OCI-LY3 (cell line): ENCODE results near the gene RAG2.

Experiments used
- H2AFZ ChIP-seq: fragments of 200-600, 300-600 bp; shearing (Covaris generic); 2 replicates; pipeline ENCODE4 v1.6.0; 2014; ENCODE audit warnings: antibody characterized with exemption, low read depth, low read length
- H3K27ac ChIP-seq: fragments of 200-600, 300-600 bp; sonication (generic); 2 replicates; pipeline ENCODE4 v1.5.1; 2014; ENCODE audit warnings: mild to moderate bottlenecking, low read length, moderate library complexity, mixed read lengths
- H3K27me3 ChIP-seq: fragments of 200-600, 300-600 bp; sonication (generic); 2 replicates; pipeline ENCODE4 v1.6.1; 2014; ENCODE audit warnings: low read depth, low read length, mixed read lengths
- H3K36me3 ChIP-seq: fragments of 200-600, 300-600 bp; sonication (generic); replicated peaks from 2 replicates; pipeline ENCODE3; 2014; ENCODE audit warnings: low read depth, low read length, mixed read lengths
- H3K4me1 ChIP-seq: fragments of 300-600, 200-600 bp; sonication (generic); 2 replicates; pipeline ENCODE4 v1.6.1; 2014; ENCODE audit warnings: low read length, mixed read lengths
- H3K4me2 ChIP-seq: fragments of 200-600, 300-600 bp; sonication (generic); 2 replicates; pipeline ENCODE4 v1.6.1; 2014; ENCODE audit warnings: low read length, mixed read lengths
- H3K4me3 ChIP-seq: fragments of 300-600, 200-600 bp; sonication (generic); 2 replicates; pipeline ENCODE4 v1.5.1; 2014; ENCODE audit warnings: antibody characterized with exemption, mild to moderate bottlenecking, low read length, moderate library complexity
- H3K79me2 ChIP-seq: fragments of 300-600, 200-600 bp; shearing (Covaris generic); 2 replicates; pipeline ENCODE4 v1.6.1; 2014; ENCODE audit warnings: mild to moderate bottlenecking, low read length, mixed read lengths
- H3K9ac ChIP-seq: fragments of 300-600, 200-600 bp; shearing (Covaris generic); 2 replicates; pipeline ENCODE4 v1.6.0; 2014; ENCODE audit warnings: mild to moderate bottlenecking, low read length, moderate library complexity
- H3K9me3 ChIP-seq: fragments of 200-600, 300-600 bp; shearing (Covaris generic); 2 replicates; pipeline ENCODE4 v1.6.1; 2014; ENCODE audit warnings: low read length, mixed read lengths; ENCODE audit not compliant: insufficient read depth
- H4K20me1 ChIP-seq: fragments of 200-600, 300-600 bp; sonication (generic); 2 replicates; pipeline ENCODE4 v1.6.1; 2016; ENCODE audit warnings: low read length, mixed read lengths; ENCODE audit not compliant: insufficient read depth
- EZH2phosphoT487 ChIP-seq: fragments of 200-600 bp; shearing (Covaris generic); IDR thresholded peaks from 2 replicates; pipeline ENCODE4 v1.6.1; 2018; ENCODE audit warnings: antibody characterized with exemption, mixed run types, low read depth
- TF ChIP-seq, protein P1 (sequence below): fragments of 200-600, 300-600 bp; sonication (generic); IDR thresholded peaks from 2 replicates; pipeline ENCODE4 v1.5.1; 2014; ENCODE audit warnings: antibody characterized with exemption, low read length, low read depth

Gene RAG2

GRCh38 chr11:36623494-36623893 is 25.5 kb upstream of the RAG2 start:
- Histone ChIP-seq H3K9me3 (no peaks in the 10 kb centered on the region), H3K27ac (no peak overlapping the region)

DNA sequence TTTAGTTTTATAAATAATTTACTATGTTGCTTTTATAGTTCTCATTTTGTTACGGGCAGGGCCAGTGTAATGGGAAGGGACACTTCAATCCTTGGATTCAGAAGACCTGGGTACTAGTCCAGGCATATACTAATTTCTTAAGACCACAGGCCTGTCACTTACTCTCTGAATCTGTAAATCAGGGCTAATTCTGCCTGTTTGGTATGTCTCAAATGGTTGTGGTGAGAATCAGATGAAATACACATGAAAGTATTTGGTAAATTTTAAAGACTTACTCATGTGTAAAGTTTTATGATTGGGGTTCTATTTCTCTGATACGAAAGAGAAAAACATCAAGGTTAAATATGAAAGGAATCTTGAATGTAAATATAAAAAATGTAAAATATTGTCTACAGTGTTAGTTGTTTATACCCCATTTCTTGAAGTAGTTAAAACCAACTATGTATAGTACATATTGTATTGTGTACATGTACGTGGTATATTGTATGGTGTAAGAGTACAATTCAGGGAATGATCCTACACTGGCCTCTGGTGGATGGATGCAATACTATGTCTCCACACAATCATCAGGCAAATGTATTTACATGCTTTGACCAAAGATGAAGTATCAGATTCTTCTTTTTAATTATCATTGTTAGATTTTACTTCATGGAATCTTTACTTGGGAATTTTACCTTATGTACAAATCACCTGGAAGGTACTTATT is 24.5 kb upstream of the RAG2 start:
- H4K20me1 ChIP-seq, result no peaks in the 10 kb centered on the region
- H3K4me3 ChIP-seq, result no peak overlapping the region
- no peak overlapping the region for H3K9ac ChIP-seq
- H3K27me3 ChIP-seq, result peaks cover 16% of the 10 kb centered on the region
- no peak overlapping the region for H3K27ac ChIP-seq
- no peaks in the 10 kb centered on the region for H3K36me3 ChIP-seq
- no peak overlapping the region for H3K4me2 ChIP-seq
- H2AFZ ChIP-seq, result no peak overlapping the region
- no peak for TF ChIP-seq EZH2phosphoT487
- TF ChIP-seq, protein P1, sequence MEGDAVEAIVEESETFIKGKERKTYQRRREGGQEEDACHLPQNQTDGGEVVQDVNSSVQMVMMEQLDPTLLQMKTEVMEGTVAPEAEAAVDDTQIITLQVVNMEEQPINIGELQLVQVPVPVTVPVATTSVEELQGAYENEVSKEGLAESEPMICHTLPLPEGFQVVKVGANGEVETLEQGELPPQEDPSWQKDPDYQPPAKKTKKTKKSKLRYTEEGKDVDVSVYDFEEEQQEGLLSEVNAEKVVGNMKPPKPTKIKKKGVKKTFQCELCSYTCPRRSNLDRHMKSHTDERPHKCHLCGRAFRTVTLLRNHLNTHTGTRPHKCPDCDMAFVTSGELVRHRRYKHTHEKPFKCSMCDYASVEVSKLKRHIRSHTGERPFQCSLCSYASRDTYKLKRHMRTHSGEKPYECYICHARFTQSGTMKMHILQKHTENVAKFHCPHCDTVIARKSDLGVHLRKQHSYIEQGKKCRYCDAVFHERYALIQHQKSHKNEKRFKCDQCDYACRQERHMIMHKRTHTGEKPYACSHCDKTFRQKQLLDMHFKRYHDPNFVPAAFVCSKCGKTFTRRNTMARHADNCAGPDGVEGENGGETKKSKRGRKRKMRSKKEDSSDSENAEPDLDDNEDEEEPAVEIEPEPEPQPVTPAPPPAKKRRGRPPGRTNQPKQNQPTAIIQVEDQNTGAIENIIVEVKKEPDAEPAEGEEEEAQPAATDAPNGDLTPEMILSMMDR, result peak; percentile 52
- no peaks in the 10 kb centered on the region for H3K4me1 ChIP-seq
- no peaks in the 10 kb centered on the region for H3K9me3 ChIP-seq
- H3K79me2 ChIP-seq, result no peaks in the 10 kb centered on the region

More at GRCh38 chr11:36623494-36623893, 25.5 kb upstream of the RAG2 start:
- H3K36me3 ChIP-seq, result no peaks in the 10 kb centered on the region
- H3K9ac ChIP-seq, result no peak overlapping the region
- TF ChIP-seq, protein P1, result no peak
- TF ChIP-seq EZH2phosphoT487, result no peak
- no peaks in the 10 kb centered on the region for H3K4me1 ChIP-seq
- H4K20me1 ChIP-seq, result no peaks in the 10 kb centered on the region
- no peak overlapping the region for H3K4me2 ChIP-seq
- no peak overlapping the region for H3K4me3 ChIP-seq
- no peak overlapping the region for H2AFZ ChIP-seq
- H3K79me2 ChIP-seq, result no peaks in the 10 kb centered on the region
- H3K27me3 ChIP-seq, result peaks cover 16% of the 10 kb centered on the region

GRCh38 chr11:36620246-36620645 is 22.2 kb upstream of the RAG2 start:
- H3K9me3 ChIP-seq, result no peaks in the 10 kb centered on the region
- H3K4me2 ChIP-seq, result no peak overlapping the region

GRCh38 chr11:36619502-36619901 is 21.5 kb upstream of the RAG2 start:
- H2AFZ ChIP-seq, result no peak overlapping the region
- no peak for TF ChIP-seq EZH2phosphoT487
- TF ChIP-seq, protein P1, result no peak
- H3K27ac ChIP-seq, result no peak overlapping the region
- no peaks in the 10 kb centered on the region for H3K36me3 ChIP-seq
- H3K9me3 ChIP-seq, result no peaks in the 10 kb centered on the region
- H3K27me3 ChIP-seq, result peaks cover 13% of the 10 kb centered on the region
- H3K4me1 ChIP-seq, result no peaks in the 10 kb centered on the region
- H3K9ac ChIP-seq, result no peak overlapping the region
- no peaks in the 10 kb centered on the region for H4K20me1 ChIP-seq
- peak overlapping the region; percentile 29 for H3K4me2 ChIP-seq
- H3K79me2 ChIP-seq, result no peaks in the 10 kb centered on the region
- H3K4me3 ChIP-seq, result no peak overlapping the region

More at GRCh38 chr11:36620246-36620645, 22.2 kb upstream of the RAG2 start:
- H3K27ac ChIP-seq, result no peak overlapping the region
- no peak overlapping the region for H2AFZ ChIP-seq
- peaks cover 13% of the 10 kb centered on the region for H3K27me3 ChIP-seq
- no peak for TF ChIP-seq EZH2phosphoT487
- TF ChIP-seq, protein P1, result no peak
- H3K79me2 ChIP-seq, result no peaks in the 10 kb centered on the region
- H3K4me1 ChIP-seq, result no peaks in the 10 kb centered on the region
- H3K36me3 ChIP-seq, result no peaks in the 10 kb centered on the region
- H3K4me3 ChIP-seq, result no peak overlapping the region
- H3K9ac ChIP-seq, result no peak overlapping the region
- H4K20me1 ChIP-seq, result no peaks in the 10 kb centered on the region
